ENCODE results near the gene ACSL3. TPM values are rescaled to one million over a fixed set of nuclear protein-coding genes. Genes with fewer than 3 reads are reported as not detected.

Gene ACSL3
- total RNA-seq, 1 donor from 2014 or later: 48.9 TPM

DNA sequence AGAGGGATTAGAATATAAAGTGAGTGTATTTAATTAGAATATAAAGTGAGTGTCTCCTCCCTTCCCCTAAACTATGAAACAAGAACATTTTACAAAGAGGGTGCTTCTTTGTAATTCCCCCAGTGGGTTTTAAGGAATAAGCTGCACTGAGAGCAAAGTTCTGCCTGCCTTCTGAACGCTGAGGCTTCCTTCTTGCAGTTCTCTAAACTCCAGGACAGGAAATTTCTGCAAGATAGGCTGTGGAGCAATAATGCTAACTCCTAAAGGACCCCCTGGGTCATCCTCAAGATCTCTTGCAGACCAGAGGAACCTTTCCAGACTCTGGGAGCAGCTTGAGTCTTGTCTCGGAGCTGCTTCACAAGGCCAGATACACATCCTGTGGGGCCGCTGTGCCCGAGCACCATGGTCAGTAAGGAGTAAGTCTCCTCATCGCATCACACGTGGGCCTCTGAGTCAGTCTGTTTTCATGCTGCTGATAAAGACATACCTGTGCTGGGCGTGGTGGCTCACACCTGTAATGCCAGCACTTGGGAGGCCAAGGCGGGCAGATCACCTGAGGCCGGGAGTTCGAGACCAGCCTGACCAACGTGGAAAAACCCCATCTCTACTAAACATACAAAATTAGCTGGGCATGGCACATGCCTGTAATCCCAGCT lies 103.7 kb downstream of the ACSL3 start:
- DNase-seq (ENCODE audit: low spot score in 2 of 2): no peak
- H3K36me3 ChIP-seq: no peaks in the 10 kb centered on the region
- no peaks in the 10 kb centered on the region for H3K27me3 ChIP-seq
- no peaks in the 10 kb centered on the region for H3K4me1 ChIP-seq
- H3K27ac ChIP-seq: no peak overlapping the region
- TF ChIP-seq, protein P1, sequence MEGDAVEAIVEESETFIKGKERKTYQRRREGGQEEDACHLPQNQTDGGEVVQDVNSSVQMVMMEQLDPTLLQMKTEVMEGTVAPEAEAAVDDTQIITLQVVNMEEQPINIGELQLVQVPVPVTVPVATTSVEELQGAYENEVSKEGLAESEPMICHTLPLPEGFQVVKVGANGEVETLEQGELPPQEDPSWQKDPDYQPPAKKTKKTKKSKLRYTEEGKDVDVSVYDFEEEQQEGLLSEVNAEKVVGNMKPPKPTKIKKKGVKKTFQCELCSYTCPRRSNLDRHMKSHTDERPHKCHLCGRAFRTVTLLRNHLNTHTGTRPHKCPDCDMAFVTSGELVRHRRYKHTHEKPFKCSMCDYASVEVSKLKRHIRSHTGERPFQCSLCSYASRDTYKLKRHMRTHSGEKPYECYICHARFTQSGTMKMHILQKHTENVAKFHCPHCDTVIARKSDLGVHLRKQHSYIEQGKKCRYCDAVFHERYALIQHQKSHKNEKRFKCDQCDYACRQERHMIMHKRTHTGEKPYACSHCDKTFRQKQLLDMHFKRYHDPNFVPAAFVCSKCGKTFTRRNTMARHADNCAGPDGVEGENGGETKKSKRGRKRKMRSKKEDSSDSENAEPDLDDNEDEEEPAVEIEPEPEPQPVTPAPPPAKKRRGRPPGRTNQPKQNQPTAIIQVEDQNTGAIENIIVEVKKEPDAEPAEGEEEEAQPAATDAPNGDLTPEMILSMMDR (IDR thresholded peaks at IDR 0.05): no peak
- H3K4me3 ChIP-seq: no peak overlapping the region
- intact Hi-C loops (cut with DNase I): no loop called here
- no peaks in the 10 kb centered on the region for H3K9me3 ChIP-seq

DNA sequence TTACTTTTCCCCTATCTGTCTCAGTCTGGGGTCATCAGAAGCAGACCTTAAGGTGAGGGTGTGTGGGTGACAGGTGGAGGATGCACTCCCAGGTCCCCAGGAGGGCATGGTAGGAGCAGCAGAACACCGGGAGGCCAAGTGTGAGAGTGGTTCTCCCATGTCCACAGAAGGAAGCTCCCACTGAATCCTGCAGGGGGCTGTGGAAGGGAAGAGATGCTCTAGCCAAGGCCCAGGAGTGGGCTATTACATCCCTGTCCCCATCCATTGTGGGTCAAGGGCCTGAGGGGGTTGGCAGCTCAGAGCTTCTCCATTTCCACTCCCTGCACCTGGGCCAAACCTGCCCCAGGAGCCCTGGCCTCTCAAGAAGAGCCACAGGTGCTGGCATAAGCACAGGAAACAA lies 104.7 kb downstream of the ACSL3 start:
- Histone ChIP-seq H3K27ac (no peak overlapping the region), H3K4me1 (no peaks in the 10 kb centered on the region), H3K4me3 (no peak overlapping the region), H3K36me3 (no peaks in the 10 kb centered on the region), H3K27me3 (no peaks in the 10 kb centered on the region), H3K9me3 (no peaks in the 10 kb centered on the region)
- intact Hi-C loops (cut with DNase I): no loop called here
- DNase-seq (ENCODE audit: low spot score in 2 of 2): no peak
- TF ChIP-seq, protein P1 (IDR thresholded peaks at IDR 0.05): no peak

DNA sequence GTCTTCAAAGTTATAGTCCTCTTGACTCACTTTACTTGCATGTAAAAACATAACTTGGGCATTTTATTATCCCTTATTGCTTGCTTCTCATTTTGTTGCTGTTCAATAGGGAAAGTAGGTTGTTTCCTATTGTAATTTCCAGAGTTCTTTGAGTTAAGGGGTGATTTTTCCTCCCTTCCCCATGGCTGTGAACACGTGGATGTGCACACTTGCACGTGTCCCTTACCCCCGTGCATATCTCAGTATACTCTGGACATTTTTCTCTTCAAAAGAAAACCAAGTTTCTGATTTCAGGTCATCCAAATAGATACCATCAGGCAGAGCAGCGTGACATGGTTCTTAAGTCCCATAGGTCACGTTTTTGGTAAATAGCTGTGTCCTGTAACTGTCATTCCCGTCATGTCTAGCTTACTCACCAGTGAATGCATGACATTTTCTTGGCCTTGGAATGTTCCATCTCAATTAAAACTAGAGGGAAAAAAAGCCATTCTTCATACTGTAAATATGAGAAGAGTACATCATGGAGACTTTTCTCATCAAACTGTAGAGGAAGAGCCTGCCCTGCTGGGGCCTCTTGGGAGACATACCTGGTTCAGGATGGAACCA lies 107.8 kb downstream of the ACSL3 start:
- Histone ChIP-seq H3K4me1 (no peaks in the 10 kb centered on the region), H3K27ac (no peak overlapping the region), H3K9me3 (no peaks in the 10 kb centered on the region), H3K36me3 (no peaks in the 10 kb centered on the region), H3K27me3 (no peaks in the 10 kb centered on the region), H3K4me3 (no peak overlapping the region)
- DNase-seq (ENCODE audit: low spot score in 2 of 2): no peak
- TF ChIP-seq, protein P1 (IDR thresholded peaks at IDR 0.05): no peak
- intact Hi-C loops (cut with DNase I): no loop called here

DNA sequence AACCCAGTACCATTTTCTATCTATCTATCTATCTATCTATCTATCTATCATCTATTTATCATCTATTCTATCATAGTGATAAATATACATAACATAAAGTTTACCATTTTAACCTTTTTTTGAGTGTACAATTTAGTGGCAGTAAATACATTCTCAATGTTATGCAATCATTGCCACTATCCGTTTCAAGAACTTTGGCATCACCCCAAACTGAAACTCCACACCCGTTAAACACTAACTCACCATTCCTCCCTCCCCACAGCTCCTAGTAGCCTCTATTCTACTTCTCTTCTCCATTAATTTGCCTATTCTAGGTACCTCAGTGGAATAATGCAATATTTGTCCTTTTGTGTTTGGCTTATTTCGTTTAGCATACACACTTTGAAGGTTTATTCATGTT lies 108.7 kb downstream of the ACSL3 start:
- no peak overlapping the region for H3K27ac ChIP-seq
- H3K27me3 ChIP-seq: no peaks in the 10 kb centered on the region
- H3K4me1 ChIP-seq: no peaks in the 10 kb centered on the region
- H3K36me3 ChIP-seq: no peaks in the 10 kb centered on the region
- intact Hi-C loops (cut with DNase I): no loop called here
- H3K4me3 ChIP-seq: no peak overlapping the region
- H3K9me3 ChIP-seq: no peaks in the 10 kb centered on the region
- TF ChIP-seq, protein P1 (IDR thresholded peaks at IDR 0.05): no peak
- DNase-seq (ENCODE audit: low spot score in 2 of 2): no peak

DNA sequence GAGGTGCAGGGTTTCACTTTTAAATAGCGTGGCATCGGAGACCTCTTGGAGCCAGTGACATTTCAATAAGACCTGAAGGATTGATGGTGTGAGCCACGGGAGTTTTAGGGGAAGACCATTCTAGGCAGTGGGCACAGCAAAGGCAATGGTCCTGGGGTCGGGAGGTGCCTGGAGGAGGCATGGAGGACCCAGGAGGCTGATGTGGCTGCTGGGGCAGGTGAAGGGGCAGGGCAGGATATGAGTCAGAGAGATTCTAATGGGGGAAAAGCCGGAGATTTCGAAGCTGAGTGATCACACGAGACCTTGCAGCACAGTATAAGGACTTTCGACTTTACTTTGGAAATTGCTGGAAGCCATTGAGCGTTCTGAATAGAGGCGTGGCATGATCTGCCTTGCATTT lies 111.6 kb downstream of the ACSL3 start:
- H3K4me3 ChIP-seq: no peak overlapping the region
- no peaks in the 10 kb centered on the region for H3K27me3 ChIP-seq
- no peaks in the 10 kb centered on the region for H3K36me3 ChIP-seq
- DNase-seq (ENCODE audit: low spot score in 2 of 2): no peak
- H3K27ac ChIP-seq: no peak overlapping the region
- H3K9me3 ChIP-seq: no peaks in the 10 kb centered on the region
- no peaks in the 10 kb centered on the region for H3K4me1 ChIP-seq
- TF ChIP-seq, protein P1 (IDR thresholded peaks at IDR 0.05): no peak
- intact Hi-C loops (cut with DNase I): loop anchor here (5.0 to 10.0 kb wide), 2 partner anchors 495 to 642 kb away; no protein-coding TSS in a partner anchor

Measured in ascending aorta (tissue), 2 donors.